CD4-positive, alpha-beta T cell treated with Interleukin-17A for 4 hours (primary cell): ENCODE measurements around the gene EIF4A3.

Source experiments
- DNase-seq: peaks from one replicate; pipeline ENCODE4 v3.0.0-alpha.2; 2020; ENCODE audit warnings: mixed read lengths

The EIF4A3 gene

DNA sequence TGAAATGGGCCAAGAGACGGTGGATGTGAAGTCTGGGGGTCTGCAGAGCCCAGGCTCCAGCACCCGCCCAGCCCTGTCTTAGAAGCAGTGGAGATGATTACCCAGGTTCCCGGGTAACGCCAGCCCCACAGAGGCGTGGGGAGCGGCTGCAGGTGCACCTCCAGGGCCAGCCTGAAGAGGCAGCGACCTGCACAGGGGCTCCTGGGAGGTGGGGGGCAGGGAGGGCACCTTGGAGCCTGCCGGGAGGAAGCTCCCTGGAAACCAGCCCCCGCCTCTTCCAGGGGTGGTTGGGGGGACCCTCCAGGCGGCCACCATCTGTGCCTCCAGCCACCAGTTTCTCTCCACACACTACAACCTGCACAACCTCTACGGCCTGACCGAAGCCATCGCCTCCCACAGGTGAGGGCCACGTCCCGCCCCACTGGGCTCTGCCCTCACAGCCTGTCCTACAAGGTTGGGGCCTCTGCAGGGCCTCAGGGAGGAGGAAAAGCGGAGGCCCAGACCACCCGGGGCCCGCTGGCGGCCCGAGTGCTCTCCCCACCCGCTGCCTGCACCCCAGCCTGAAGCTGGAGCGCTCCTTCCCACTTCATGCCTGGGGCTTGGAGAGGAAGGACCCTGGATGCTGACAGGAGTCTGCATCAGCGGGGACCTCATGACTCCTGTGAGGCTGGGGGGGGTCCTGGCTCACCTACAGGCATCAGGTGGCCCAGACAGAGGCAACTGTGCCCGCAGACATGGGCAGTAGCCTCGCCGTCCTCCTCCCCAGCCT, 35.0 kb downstream of the EIF4A3 start:
- no peak for DNase-seq

DNA sequence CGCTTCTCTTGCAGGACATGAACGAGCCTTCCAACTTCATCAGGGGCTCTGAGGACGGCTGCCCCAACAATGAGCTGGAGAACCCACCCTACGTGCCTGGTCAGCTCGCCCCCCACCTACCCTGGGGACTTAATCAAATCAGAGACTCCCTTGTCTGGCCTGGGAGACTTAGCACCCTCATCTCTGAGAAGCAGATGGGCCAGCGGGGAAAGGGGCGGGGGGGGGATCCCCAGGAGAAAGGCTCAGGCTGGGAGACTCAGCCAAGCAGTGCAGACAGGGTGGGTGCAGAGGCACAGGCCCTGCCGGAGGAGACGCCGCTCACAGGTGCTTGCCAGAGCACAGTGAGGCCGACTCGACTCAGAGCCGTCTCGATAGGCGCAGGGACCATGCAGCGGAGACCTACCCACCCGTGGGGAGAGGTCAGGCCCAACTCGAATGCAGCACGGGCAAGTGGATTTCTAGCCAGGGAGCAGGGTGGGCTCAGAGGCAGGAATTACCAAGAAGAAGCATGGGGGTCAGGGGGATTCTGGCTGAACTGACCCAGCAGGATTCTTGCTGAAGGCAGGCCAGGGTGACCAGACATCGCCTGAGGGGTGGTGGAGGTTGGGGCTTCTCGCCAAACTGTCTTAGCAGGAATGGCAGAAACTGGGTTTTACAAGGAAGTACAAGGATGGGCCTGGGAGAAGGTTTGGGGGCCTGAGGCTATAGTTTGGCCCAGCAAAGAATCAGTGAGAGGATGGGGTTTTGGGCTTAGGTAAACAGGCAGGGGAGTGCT, 35.8 kb downstream of the EIF4A3 start:
- no peak for DNase-seq

DNA sequence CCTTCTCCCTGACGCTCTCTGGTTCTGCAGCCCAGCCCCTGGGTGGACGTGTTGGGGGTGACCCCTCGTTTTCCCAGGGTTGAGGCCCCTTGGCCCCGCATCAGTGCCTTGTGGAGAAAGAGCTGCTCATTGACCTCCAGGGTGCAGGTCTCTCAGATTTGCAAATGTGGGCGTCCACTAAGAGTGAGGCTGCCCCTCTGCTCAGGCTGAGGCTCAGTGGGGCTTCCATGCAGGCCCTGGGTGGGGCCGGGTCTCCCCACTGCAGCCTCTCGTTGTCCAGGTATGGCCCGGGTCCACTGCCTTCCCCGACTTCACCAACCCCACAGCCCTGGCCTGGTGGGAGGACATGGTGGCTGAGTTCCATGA, 36.5 kb downstream of the EIF4A3 start:
- DNase-seq: no peak

DNA sequence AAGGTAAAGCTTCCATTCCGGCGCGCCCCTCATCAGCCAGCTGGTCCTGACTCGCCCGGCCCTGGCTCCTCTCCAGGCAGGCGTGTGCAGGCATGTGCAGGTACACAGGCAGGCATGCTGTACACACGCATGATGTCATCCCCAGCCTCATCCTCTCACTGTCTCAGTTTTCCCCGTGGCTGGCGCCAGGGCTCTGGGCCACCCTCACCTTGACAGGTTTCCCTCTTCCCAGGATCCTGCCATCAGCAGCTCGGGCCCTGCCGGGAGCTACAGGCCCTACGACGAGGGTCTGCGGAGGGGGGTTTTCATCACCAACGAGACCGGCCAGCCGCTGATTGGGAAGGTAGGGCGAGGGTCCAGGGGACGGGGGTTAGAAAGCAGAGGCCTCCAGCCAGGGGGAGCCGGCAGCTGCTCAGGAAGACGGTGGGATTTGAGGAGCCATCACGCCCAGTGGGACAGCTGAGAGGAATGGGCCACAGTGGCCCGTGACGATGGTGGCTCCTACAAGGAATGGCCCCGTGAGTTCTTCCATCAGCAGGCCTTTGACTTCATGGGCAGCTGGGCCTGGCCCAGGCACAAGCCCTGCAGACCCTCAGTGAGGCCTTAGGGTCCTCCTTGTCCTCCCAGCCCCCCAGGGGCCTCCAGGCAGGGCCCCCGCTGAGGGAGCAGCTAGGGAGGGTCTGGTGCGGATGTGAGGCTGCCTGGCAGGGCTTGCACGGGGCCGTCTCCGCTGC, 37.0 kb downstream of the EIF4A3 start:
- no peak for DNase-seq

DNA sequence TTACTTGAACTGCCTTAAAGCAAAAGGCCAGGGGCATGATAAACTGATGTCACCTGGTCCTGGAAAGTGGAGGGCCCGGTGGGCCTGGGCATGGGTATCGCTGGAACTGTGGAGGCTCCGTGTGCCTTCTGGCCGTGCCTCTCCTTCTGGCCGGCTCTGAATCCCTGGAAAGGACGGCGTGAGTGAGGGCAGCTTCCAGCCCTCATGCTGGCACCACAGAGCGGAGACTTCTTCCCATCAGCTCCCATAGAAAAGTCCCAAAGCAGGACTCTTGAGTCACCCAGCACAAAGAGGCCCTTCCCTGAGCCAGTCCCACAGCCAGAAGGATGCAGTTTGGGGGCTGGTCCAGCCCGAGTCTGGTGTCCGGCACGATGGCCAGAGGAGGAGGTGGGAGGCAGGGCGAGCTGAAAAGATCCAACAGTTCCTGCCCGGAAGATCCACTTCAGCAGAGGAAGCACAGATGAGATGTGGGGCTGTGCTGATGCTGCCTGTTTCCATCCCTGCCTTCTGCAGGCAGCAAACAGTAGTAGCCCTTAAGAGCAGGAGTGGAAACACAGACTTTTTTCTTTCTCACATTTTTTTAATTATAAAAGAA, 37.8 kb downstream of the EIF4A3 start:
- DNase-seq: no peak

DNA sequence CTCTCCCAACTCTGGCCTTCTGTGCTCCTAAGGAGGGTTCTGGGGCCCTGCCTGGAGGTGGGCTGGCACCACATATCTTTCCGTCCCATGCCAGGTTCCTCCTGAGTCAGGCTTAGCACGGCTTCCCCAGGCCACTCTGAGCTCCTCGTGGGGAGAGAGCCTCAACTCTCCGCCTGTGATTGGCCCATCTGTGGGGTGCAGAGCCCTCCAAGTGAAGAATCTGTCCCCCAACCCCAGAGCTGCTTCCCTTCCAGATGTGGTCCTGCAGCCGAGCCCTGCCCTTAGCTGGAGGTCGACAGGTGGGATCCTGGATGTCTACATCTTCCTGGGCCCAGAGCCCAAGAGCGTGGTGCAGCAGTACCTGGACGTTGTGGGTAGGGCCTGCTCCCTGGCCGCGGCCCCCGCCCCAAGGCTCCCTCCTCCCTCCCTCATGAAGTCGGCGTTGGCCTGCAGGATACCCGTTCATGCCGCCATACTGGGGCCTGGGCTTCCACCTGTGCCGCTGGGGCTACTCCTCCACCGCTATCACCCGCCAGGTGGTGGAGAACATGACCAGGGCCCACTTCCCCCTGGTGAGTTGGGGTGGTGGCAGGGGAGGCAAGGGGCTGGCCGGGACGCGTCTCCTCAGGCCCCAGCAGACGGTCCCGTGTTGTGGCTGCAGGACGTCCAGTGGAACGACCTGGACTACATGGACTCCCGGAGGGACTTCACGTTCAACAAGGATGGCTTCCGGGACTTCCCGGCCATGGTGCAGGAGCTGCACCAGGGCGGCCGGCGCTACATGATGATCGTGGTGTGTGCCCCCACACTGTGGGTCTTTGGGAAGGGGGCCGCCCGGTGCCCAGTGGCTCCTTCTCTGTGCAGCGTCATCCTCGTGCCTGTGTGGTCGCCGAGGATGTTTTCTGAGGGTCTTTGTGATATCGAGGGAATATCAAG, 38.6 kb downstream of the EIF4A3 start:
- no peak for DNase-seq

DNA sequence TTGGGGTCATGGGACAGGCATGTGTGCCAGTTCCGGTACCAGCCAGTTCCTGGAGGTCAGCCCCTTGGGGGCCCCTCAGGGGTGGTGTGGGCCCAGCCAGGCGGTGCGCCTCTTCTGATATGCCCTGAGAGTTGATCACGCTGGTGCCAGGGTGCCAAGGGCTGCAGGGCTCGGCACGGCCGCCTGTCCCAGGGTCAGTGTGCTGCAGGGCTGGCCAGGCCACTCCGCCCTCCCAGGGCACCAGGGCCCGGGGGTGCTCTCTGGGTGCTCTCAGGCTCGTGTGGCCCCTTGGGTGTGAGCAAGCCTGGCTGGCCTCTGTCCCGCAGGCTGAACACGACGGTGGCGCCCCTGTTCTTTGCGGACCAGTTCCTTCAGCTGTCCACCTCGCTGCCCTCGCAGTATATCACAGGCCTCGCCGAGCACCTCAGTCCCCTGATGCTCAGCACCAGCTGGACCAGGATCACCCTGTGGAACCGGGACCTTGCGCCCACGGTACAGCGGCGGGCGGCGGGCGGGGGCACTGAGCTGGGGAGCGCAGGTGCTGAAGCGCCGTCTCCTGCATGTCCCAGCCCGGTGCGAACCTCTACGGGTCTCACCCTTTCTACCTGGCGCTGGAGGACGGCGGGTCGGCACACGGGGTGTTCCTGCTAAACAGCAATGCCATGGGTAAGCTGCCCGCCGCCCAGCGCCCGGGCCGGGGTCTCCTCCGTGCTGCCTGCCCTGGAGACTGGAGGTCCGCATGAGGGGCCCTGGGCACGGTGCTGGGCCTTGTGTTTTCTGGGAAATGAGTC, 39.5 kb downstream of the EIF4A3 start:
- no peak for DNase-seq

DNA sequence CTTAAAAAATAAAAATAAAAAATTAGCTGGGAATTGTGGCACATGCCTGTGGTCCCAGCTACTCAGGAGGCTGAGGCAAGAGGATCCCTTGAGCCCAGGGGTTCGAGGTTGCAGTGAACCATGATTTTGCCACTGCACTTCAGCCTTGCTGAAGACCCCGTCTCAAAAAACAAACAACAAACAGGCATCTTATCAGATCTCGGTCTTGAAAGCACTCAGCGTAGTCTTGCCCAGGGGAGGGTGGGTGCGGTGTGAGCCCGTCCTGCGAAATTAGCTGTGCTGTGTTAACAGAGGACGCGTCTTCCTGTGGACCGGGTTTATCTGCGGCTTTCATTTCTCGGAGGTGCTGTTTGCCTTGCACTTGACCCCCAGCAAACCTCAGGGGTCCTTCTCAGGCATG, 40.2 kb downstream of the EIF4A3 start:
- DNase-seq: no peak

DNA sequence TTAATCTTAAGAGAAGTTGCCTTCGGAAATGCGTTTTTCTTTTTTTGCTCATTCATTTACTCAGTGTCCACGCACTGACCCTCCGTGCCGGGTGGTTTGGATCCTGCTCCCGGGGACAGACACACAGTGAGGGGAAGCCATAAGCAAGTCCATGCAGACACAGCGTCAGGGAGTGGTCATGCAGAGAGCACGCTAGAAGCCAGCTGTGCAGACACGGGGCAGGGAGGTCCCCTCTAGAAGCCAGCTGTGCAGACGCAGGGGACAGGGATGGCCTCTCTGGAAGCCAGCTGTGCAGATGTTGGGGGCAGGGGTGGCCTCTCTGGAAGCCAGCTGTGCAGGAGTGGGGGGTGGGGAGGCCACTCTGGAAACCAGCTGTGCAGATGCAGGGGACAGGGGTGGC, 40.8 kb downstream of the EIF4A3 start:
- no peak for DNase-seq

DNA sequence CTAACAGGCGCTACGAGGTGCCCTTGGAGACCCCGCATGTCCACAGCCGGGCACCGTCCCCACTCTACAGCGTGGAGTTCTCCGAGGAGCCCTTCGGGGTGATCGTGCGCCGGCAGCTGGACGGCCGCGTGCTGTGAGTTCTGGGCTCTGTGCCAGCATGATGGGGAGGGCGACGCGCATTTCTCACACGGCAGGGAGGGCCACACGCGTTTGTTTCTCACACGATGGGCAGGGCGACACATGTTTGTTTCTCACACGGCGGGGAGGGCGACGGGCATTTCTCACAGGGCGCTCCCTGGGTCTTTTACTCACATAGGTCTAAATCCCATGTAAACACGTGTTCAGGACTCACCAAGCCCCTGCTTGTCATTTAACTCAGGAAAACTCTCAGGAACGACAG, 41.2 kb downstream of the EIF4A3 start:
- DNase-seq: no peak

DNA sequence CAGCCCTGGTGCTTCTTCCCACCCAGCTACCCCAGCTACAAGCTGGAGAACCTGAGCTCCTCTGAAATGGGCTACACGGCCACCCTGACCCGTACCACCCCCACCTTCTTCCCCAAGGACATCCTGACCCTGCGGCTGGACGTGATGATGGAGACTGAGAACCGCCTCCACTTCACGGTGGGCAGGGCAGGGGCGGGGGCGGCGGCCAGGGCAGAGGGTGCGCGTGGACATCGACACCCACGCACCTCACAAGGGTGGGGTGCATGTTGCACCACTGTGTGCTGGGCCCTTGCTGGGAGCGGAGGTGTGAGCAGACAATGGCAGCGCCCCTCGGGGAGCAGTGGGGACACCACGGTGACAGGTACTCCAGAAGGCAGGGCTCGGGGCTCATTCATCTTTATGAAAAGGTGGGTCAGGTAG, 42.0 kb downstream of the EIF4A3 start:
- DNase-seq: no peak

DNA sequence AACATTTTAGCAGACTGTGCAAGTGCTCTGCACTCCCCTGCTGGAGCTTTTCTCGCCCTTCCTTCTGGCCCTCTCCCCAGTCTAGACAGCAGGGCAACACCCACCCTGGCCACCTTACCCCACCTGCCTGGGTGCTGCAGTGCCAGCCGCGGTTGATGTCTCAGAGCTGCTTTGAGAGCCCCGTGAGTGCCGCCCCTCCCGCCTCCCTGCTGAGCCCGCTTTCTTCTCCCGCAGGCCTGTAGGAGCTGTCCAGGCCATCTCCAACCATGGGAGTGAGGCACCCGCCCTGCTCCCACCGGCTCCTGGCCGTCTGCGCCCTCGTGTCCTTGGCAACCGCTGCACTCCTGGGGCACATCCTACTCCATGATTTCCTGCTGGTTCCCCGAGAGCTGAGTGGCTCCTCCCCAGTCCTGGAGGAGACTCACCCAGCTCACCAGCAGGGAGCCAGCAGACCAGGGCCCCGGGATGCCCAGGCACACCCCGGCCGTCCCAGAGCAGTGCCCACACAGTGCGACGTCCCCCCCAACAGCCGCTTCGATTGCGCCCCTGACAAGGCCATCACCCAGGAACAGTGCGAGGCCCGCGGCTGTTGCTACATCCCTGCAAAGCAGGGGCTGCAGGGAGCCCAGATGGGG, 42.5 kb downstream of the EIF4A3 start:
- DNase-seq: no peak

DNA sequence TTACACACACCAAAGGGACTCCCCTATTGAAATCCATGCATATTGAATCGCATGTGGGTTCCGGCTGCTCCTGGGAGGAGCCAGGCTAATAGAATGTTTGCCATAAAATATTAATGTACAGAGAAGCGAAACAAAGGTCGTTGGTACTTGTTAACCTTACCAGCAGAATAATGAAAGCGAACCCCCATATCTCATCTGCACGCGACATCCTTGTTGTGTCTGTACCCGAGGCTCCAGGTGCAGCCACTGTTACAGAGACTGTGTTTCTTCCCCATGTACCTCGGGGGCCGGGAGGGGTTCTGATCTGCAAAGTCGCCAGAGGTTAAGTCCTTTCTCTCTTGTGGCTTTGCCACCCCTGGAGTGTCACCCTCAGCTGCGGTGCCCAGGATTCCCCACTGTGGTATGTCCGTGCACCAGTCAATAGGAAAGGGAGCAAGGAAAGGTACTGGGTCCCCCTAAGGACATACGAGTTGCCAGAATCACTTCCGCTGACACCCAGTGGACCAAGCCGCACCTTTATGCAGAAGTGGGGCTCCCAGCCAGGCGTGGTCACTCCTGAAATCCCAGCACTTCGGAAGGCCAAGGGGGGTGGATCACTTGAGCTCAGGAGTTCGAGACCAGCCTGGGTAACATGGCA, 43.4 kb downstream of the EIF4A3 start:
- no peak for DNase-seq

DNA sequence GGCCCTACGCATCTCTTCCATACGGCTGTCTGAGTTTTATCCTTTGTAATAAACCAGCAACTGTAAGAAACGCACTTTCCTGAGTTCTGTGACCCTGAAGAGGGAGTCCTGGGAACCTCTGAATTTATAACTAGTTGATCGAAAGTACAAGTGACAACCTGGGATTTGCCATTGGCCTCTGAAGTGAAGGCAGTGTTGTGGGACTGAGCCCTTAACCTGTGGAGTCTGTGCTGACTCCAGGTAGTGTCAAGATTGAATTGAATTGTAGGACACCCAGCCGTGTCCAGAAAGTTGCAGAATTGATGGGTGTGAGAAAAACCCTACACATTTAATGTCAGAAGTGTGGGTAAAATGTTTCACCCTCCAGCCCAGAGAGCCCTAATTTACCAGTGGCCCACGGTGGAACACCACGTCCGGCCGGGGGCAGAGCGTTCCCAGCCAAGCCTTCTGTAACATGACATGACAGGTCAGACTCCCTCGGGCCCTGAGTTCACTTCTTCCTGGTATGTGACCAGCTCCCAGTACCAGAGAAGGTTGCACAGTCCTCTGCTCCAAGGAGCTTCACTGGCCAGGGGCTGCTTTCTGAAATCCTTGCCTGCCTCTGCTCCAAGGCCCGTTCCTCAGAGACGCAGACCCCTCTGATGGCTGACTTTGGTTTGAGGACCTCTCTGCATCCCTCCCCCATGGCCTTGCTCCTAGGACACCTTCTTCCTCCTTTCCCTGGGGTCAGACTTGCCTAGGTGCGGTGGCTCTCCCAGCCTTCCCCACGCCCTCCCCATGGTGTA, 44.1 kb downstream of the EIF4A3 start:
- DNase-seq: no peak

DNA sequence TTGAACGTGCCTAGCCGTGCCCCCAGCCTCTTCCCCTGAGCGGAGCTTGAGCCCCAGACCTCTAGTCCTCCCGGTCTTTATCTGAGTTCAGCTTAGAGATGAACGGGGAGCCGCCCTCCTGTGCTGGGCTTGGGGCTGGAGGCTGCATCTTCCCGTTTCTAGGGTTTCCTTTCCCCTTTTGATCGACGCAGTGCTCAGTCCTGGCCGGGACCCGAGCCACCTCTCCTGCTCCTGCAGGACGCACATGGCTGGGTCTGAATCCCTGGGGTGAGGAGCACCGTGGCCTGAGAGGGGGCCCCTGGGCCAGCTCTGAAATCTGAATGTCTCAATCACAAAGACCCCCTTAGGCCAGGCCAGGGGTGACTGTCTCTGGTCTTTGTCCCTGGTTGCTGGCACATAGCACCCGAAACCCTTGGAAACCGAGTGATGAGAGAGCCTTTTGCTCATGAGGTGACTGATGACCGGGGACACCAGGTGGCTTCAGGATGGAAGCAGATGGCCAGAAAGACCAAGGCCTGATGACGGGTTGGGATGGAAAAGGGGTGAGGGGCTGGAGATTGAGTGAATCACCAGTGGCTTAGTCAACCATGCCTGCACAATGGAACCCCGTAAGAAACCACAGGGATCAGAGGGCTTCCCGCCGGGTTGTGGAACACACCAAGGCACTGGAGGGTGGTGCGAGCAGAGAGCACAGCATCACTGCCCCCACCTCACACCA, 44.8 kb downstream of the EIF4A3 start:
- peak; percentile 41 for DNase-seq

DNA sequence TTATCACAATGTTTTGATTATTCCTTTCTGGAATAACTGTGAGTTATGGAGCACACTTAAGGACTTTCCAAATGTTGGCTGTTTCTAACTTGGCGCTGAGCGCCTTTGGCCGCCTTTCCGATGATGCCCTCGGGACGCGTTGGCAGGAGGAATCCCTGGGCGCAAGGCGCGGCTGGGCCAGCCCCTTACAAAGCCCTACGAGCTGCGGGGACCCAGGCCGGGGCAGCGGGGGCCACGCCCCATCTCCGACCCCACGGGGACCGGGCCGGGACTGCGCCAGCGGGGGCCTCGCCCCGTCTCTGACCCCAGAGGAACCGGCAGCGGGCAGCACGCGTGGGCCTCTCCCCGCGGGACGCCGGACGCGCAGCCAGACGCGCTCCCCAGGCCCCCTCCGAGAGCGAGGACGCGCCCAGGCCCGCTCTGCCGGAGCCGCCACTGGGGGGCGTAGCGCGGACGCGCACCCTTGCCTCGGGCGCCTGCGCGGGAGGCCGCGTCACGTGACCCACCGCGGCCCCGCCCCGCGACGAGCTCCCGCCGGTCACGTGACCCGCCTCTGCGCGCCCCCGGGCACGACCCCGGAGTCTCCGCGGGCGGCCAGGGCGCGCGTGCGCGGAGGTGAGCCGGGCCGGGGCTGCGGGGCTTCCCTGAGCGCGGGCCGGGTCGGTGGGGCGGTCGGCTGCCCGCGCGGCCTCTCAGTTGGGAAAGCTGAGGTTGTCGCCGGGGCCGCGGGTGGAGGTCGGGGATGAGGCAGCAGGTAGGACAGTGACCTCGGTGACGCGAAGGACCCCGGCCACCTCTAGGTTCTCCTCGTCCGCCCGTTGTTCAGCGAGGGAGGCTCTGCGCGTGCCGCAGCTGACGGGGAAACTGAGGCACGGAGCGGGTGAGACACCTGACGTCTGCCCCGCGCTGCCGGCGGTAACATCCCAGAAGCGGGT, 45.6 kb downstream of the EIF4A3 start, which contains the start of gene GAA:
GAA (plus strand) TSS at position 571 of the 935 bp plus-strand sequence. CDS start 3,006 bp downstream, outside the sequence.
- peak; percentile 90 for DNase-seq

DNA sequence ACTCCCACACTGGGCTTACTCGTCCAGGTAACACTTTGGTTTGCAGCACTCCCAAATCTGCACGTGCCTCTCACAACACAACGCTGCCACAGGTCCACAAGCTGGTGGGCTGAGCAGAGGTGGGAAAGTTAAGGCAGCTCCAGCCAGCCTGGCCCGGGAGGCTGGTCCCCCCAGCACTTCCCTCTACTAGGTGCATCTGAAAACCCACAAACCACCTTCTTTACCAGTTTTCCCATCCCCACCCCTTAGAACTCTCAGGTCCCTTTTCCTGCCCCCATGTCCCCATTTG, 46.9 kb downstream of the EIF4A3 start:
- DNase-seq: no peak
